ENCODE data around the gene IQSEC2. TPM values are rescaled to one million over a fixed set of nuclear protein-coding genes. Genes with fewer than 3 reads are reported as not detected.

Gene IQSEC2
- total and polyA plus RNA-seq, 2 of the 13 experiments (the other 11 are each of a cell fraction or from before 2014, with no cell fraction given): 0.13 to 0.21 TPM

DNA sequence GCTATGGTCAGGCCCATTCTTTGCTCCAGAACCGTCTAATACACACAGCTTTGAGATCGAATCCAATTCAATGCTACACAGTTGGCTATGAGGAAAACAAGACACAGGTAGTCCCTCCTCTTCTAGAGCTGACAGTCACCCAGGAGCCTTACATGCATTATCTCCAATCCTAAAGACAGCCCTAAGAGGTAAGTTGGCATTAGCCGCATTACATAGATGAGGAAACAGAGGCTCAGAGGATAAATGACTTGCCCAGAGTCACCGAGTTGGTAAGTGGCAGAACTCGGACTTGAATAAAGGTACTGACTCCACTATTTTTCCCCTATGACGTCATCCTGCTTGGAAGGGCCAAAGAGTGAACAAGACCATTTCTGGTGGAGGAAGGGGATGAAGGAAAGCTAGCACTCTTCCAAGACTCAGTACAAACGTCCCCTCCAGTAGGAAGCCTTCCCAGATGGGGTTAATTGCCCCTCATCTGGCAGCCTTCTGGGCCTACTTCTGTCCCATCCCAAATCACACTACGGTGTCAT lies 8.5 kb downstream of the IQSEC2 start:
- 47% methylated on average over 7 of the region's 8 CpGs for WGBS (ENCODE audit: low lambda C conversion rate)
- no peak for TF ChIP-seq ZNF678 (CRISPR knock-in tag; IDR thresholded peaks at IDR 0.05)
- TF ChIP-seq ATF7 (IDR thresholded peaks at IDR 0.05): peak; percentile 96
- no peak for TF ChIP-seq ATF7 (CRISPR knock-in tag; IDR thresholded peaks at IDR 0.05)
- TF ChIP-seq CREB1 (IDR thresholded peaks at IDR 0.05): peak; percentile 90
- TF ChIP-seq CREB1 (CRISPR knock-in tag; IDR thresholded peaks at IDR 0.05): no peak
- TF ChIP-seq, protein P1, sequence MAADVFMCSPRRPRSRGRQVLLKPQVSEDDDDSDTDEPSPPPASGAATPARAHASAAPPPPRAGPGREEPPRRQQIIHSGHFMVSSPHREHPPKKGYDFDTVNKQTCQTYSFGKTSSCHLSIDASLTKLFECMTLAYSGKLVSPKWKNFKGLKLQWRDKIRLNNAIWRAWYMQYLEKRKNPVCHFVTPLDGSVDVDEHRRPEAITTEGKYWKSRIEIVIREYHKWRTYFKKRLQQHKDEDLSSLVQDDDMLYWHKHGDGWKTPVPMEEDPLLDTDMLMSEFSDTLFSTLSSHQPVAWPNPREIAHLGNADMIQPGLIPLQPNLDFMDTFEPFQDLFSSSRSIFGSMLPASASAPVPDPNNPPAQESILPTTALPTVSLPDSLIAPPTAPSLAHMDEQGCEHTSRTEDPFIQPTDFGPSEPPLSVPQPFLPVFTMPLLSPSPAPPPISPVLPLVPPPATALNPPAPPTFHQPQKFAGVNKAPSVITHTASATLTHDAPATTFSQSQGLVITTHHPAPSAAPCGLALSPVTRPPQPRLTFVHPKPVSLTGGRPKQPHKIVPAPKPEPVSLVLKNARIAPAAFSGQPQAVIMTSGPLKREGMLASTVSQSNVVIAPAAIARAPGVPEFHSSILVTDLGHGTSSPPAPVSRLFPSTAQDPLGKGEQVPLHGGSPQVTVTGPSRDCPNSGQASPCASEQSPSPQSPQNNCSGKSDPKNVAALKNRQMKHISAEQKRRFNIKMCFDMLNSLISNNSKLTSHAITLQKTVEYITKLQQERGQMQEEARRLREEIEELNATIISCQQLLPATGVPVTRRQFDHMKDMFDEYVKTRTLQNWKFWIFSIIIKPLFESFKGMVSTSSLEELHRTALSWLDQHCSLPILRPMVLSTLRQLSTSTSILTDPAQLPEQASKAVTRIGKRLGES (CRISPR knock-in tag; IDR thresholded peaks at IDR 0.05; ENCODE audit: borderline replicate concordance): no peak
- Histone ChIP-seq H3K9me3 (ENCODE audit: low read length) (no peaks in the 10 kb centered on the region), H3K4me1 (ENCODE audit: insufficient read depth, low read length) (no peaks in the 10 kb centered on the region), H3K4me2 (ENCODE audit: low read depth, low read length) (no peak overlapping the region), H3K36me3 (replicated peaks in 1 of 2; ENCODE audit: control insufficient read depth in 1 of 2, insufficient read depth in 2 of 2, low read length in 2 of 2) (no peaks in the 10 kb centered on the region), H2AFZ (ENCODE audit: low read length) (no peak overlapping the region), H3K9ac (ENCODE audit: insufficient read depth, low read depth, low read length) (no peak overlapping the region), H3K27ac (ENCODE audit: extremely low read length, insufficient read depth, low read length) (no peak overlapping the region), H3K27me3 (ENCODE audit: control insufficient read depth in 1 of 2, insufficient read depth in 2 of 2, low read length in 2 of 2) (no peaks in the 10 kb centered on the region), H3K79me2 (ENCODE audit: insufficient read depth, low read length) (no peaks in the 10 kb centered on the region), H4K20me1 (ENCODE audit: insufficient read depth, low read length) (no peaks in the 10 kb centered on the region), H3K4me3 (replicated peaks in 1 of 3; ENCODE audit: insufficient read depth in 1 of 3, low read depth in 2 of 3, low read length in 3 of 3) (no peak overlapping the region)
- intact Hi-C loops (cut with micrococcal nuclease; ENCODE audit: unreplicated experiment): no loop called here
- BruUV-seq (replicated peaks): no TSS peak
- no peak for ATAC-seq
- in situ Hi-C loops (cut with HindIII; ENCODE audit: extremely low pct_ligation_motif_present, low pct_unique_long_range_greater_than_20kb): no loop called here
- ChIA-PET CTCF (ENCODE audit: low intra/inter-chr PET ratio, low total read pairs) (no interaction called here), POLR2A (no interaction called here)
- no peak for FAIRE-seq
- no peak for DNase-seq (ENCODE audit: low spot score)
